Measurements from ENCODE around the gene LCE6A.

The LCE6A gene

DNA sequence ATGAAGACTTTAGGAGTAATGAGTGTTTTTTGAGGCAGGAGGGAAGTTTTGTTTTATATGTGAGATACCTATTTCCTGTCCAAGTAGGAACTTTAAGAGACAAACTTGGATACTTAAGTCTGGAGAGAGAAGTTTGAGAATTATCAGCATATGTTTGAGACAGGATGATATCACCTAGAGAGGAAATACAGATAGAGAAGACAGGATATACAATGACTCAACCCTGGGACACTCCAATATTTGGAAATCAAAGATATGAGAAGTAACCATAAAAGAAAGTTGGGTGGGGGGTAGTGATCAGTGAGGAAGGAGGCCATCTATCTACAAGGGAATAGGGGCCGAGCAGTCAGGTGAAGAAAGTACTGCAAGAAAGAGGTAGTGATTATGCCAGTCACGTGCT is 23.7 kb downstream of the LCE6A start:
- Histone ChIP-seq H3K18ac (ENCODE audit: low read length) (no peak overlapping the region), H3K4ac (ENCODE audit: low read depth, low read length) (no peak overlapping the region), H3K4me2 (ENCODE audit: low read length) (no peak overlapping the region), H3K36me3 (ENCODE audit: control insufficient read depth, insufficient read depth, low read length) (no peaks in the 10 kb centered on the region), H3K27ac (ENCODE audit: low read depth, low read length) (no peak overlapping the region), H3K56ac (ENCODE audit: low read length) (no peak overlapping the region), H2BK5ac (ENCODE audit: low read length) (no peak overlapping the region), H4K8ac (ENCODE audit: low read depth, low read length) (no peak overlapping the region), H2AK5ac (ENCODE audit: low read length) (no peak overlapping the region), H3K27me3 (ENCODE audit: insufficient read depth, low read length, poor library complexity) (no peaks in the 10 kb centered on the region), H3K79me2 (ENCODE audit: control insufficient read depth, insufficient read depth, low read length) (no peaks in the 10 kb centered on the region), H4K5ac (ENCODE audit: low read length) (no peak overlapping the region), H3K9ac (ENCODE audit: low read length) (no peak overlapping the region), H2BK15ac (replicated peaks; ENCODE audit: low read depth) (no peak overlapping the region), H3K4me1 (ENCODE audit: control insufficient read depth, low read depth, low read length) (no peaks in the 10 kb centered on the region), H3K79me1 (ENCODE audit: low read length) (no peaks in the 10 kb centered on the region), H3K4me3 (ENCODE audit: low read length) (no peak overlapping the region), H2BK120ac (ENCODE audit: low read depth, low read length) (no peak overlapping the region), H3K23ac (ENCODE audit: low read length) (no peak overlapping the region)
- no peak for DNase-seq
- WGBS (ENCODE audit: extremely low coverage, insufficient coverage, low lambda C conversion rate): no CpG with 5 or more reads among the region's 2 CpGs

- Histone ChIP-seq H2BK15ac (replicated peaks; ENCODE audit: low read depth) (no peak overlapping the region), H3K56ac (ENCODE audit: low read length) (no peak overlapping the region), H4K8ac (ENCODE audit: low read depth, low read length) (no peak overlapping the region), H3K27ac (ENCODE audit: low read depth, low read length) (no peak overlapping the region), H3K4me1 (ENCODE audit: control insufficient read depth, low read depth, low read length) (no peaks in the 10 kb centered on the region), H3K36me3 (ENCODE audit: control insufficient read depth, insufficient read depth, low read length) (no peaks in the 10 kb centered on the region), H2BK5ac (ENCODE audit: low read length) (no peak overlapping the region), H3K23ac (ENCODE audit: low read length) (no peak overlapping the region), H3K4me3 (ENCODE audit: low read length) (no peak overlapping the region), H3K79me2 (ENCODE audit: control insufficient read depth, insufficient read depth, low read length) (no peaks in the 10 kb centered on the region), H3K27me3 (ENCODE audit: insufficient read depth, low read length, poor library complexity) (no peaks in the 10 kb centered on the region), H3K79me1 (ENCODE audit: low read length) (no peaks in the 10 kb centered on the region), H3K9ac (ENCODE audit: low read length) (no peak overlapping the region), H2AK5ac (ENCODE audit: low read length) (no peak overlapping the region), H4K5ac (ENCODE audit: low read length) (no peak overlapping the region), H2BK120ac (ENCODE audit: low read depth, low read length) (no peak overlapping the region), H3K4me2 (ENCODE audit: low read length) (no peak overlapping the region), H3K4ac (ENCODE audit: low read depth, low read length) (no peak overlapping the region), H3K18ac (ENCODE audit: low read length) (no peak overlapping the region)
- peak; percentile 79 for DNase-seq
- no CpG with 5 or more reads among the region's 9 CpGs for WGBS (ENCODE audit: extremely low coverage, insufficient coverage, low lambda C conversion rate)
These were observed 27.3 kb downstream of the LCE6A start for GRCh38 chr1:152869808-152870419.

DNA sequence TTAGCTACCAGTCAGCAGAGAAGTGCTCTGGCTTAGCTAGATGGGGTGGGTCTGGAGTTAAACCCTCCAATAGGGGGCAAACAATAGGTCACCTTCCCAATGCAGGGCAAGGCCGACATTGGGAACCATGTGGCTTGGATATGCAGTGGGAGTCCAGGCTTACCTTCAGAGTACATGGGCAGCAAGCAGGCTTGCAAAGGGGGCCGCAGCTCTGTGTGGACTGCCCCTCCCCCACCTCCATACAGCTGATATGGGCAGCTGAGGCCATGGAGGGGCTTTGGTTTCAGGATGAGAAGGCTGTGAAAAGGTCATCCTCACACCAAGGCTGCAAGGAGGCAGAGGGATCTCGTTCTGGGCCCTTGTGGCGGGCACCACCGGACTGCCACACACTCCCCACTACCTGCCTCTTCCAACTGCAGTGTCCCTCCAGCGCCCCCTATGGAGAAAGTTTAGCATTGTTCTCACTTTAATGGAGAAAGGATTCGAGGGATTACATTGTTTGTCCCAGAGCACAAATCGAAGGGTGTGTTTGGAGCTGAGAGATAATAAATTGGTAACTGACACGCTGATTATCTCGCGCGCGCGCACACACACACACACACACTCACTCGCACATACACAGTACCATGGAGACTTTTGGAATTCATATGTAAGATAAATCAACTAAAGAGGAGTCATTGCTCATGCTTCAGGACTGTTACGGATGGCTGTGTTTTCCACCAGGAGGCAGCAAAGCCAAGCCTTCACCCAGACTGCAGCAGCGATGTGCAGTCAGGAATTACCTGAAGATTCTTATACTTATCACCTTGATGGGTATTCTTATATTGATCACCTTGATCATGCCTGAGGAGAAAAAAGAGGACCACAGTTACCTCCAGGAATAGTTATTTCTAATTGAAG is 28.4 kb downstream of the LCE6A start:
- H3K79me1 ChIP-seq (ENCODE audit: low read length): no peaks in the 10 kb centered on the region
- H3K23ac ChIP-seq (ENCODE audit: low read length): no peak overlapping the region
- H2AK5ac ChIP-seq (ENCODE audit: low read length): no peak overlapping the region
- H3K4ac ChIP-seq (ENCODE audit: low read depth, low read length): no peak overlapping the region
- no peaks in the 10 kb centered on the region for H3K4me1 ChIP-seq (ENCODE audit: control insufficient read depth, low read depth, low read length)
- DNase-seq: peak; percentile 82
- peak overlapping the region; percentile 50 for H3K56ac ChIP-seq (ENCODE audit: low read length)
- H3K9ac ChIP-seq (ENCODE audit: low read length): no peak overlapping the region
- WGBS (ENCODE audit: extremely low coverage, insufficient coverage, low lambda C conversion rate): no CpG with 5 or more reads among the region's 17 CpGs
- H3K79me2 ChIP-seq (ENCODE audit: control insufficient read depth, insufficient read depth, low read length): no peaks in the 10 kb centered on the region
- H3K27ac ChIP-seq (ENCODE audit: low read depth, low read length): no peak overlapping the region
- H2BK15ac ChIP-seq (replicated peaks; ENCODE audit: low read depth): no peak overlapping the region
- H3K4me2 ChIP-seq (ENCODE audit: low read length): no peak overlapping the region
- no peak overlapping the region for H2BK120ac ChIP-seq (ENCODE audit: low read depth, low read length)
- no peak overlapping the region for H2BK5ac ChIP-seq (ENCODE audit: low read length)
- H4K5ac ChIP-seq (ENCODE audit: low read length): no peak overlapping the region
- H3K36me3 ChIP-seq (ENCODE audit: control insufficient read depth, insufficient read depth, low read length): no peaks in the 10 kb centered on the region
- H3K4me3 ChIP-seq (ENCODE audit: low read length): no peak overlapping the region
- H3K27me3 ChIP-seq (ENCODE audit: insufficient read depth, low read length, poor library complexity): no peaks in the 10 kb centered on the region
- no peak overlapping the region for H3K18ac ChIP-seq (ENCODE audit: low read length)
- no peak overlapping the region for H4K8ac ChIP-seq (ENCODE audit: low read depth, low read length)

GRCh38 chr1:152871731-152872126 is 29.1 kb downstream of the LCE6A start:
- Histone ChIP-seq H3K23ac (ENCODE audit: low read length) (no peak overlapping the region), H3K4me2 (ENCODE audit: low read length) (no peak overlapping the region), H3K4me3 (ENCODE audit: low read length) (no peak overlapping the region), H4K8ac (ENCODE audit: low read depth, low read length) (no peak overlapping the region), H3K18ac (ENCODE audit: low read length) (no peak overlapping the region), H3K9ac (ENCODE audit: low read length) (no peak overlapping the region), H3K27ac (ENCODE audit: low read depth, low read length) (no peak overlapping the region), H2BK15ac (replicated peaks; ENCODE audit: low read depth) (no peak overlapping the region), H2BK120ac (ENCODE audit: low read depth, low read length) (no peak overlapping the region), H4K5ac (ENCODE audit: low read length) (no peak overlapping the region), H3K79me2 (ENCODE audit: control insufficient read depth, insufficient read depth, low read length) (no peaks in the 10 kb centered on the region), H3K36me3 (ENCODE audit: control insufficient read depth, insufficient read depth, low read length) (no peaks in the 10 kb centered on the region), H3K79me1 (ENCODE audit: low read length) (no peaks in the 10 kb centered on the region), H2BK5ac (ENCODE audit: low read length) (no peak overlapping the region), H2AK5ac (ENCODE audit: low read length) (no peak overlapping the region), H3K4ac (ENCODE audit: low read depth, low read length) (no peak overlapping the region), H3K27me3 (ENCODE audit: insufficient read depth, low read length, poor library complexity) (no peaks in the 10 kb centered on the region), H3K4me1 (ENCODE audit: control insufficient read depth, low read depth, low read length) (no peaks in the 10 kb centered on the region), H3K56ac (ENCODE audit: low read length) (no peak overlapping the region)
- DNase-seq: no peak
- WGBS (ENCODE audit: extremely low coverage, insufficient coverage, low lambda C conversion rate): no CpG with 5 or more reads among the region's 6 CpGs

DNA sequence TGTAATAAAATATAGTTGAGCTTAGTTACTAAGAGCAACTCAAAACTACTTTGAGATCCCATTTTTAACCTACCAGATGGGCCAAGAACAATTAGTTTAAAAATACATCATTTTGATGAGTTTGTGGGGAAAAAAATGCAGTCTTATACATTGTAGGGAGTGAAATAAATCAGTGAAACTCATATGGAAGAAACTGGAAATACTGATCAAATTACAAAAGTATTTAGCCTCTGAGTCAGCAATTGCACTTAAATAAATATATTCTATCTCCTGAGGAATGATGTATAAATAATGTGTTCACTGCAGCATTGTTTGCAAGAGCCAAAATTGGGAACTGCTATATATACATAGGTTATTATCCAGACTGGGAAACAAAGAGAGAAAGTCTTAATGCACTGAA is 30.8 kb downstream of the LCE6A start:
- no peak overlapping the region for H3K23ac ChIP-seq (ENCODE audit: low read length)
- no peak overlapping the region for H3K18ac ChIP-seq (ENCODE audit: low read length)
- H4K5ac ChIP-seq (ENCODE audit: low read length): no peak overlapping the region
- no peak overlapping the region for H2AK5ac ChIP-seq (ENCODE audit: low read length)
- no peak overlapping the region for H3K56ac ChIP-seq (ENCODE audit: low read length)
- H2BK120ac ChIP-seq (ENCODE audit: low read depth, low read length): no peak overlapping the region
- H3K36me3 ChIP-seq (ENCODE audit: control insufficient read depth, insufficient read depth, low read length): no peaks in the 10 kb centered on the region
- H3K79me2 ChIP-seq (ENCODE audit: control insufficient read depth, insufficient read depth, low read length): no peaks in the 10 kb centered on the region
- no peak overlapping the region for H3K4me2 ChIP-seq (ENCODE audit: low read length)
- H4K8ac ChIP-seq (ENCODE audit: low read depth, low read length): no peak overlapping the region
- no peak overlapping the region for H3K4ac ChIP-seq (ENCODE audit: low read depth, low read length)
- H3K27me3 ChIP-seq (ENCODE audit: insufficient read depth, low read length, poor library complexity): no peaks in the 10 kb centered on the region
- no peaks in the 10 kb centered on the region for H3K79me1 ChIP-seq (ENCODE audit: low read length)
- H2BK5ac ChIP-seq (ENCODE audit: low read length): no peak overlapping the region
- no peak overlapping the region for H2BK15ac ChIP-seq (replicated peaks; ENCODE audit: low read depth)
- DNase-seq: no peak
- no peak overlapping the region for H3K27ac ChIP-seq (ENCODE audit: low read depth, low read length)
- no peak overlapping the region for H3K4me3 ChIP-seq (ENCODE audit: low read length)
- H3K9ac ChIP-seq (ENCODE audit: low read length): no peak overlapping the region
- no peaks in the 10 kb centered on the region for H3K4me1 ChIP-seq (ENCODE audit: control insufficient read depth, low read depth, low read length)

Measured in mesendoderm (in vitro differentiated cells).